Measurements from ENCODE around the gene SDK2. TPM values are rescaled to one million over a fixed set of nuclear protein-coding genes. Genes with fewer than 3 reads are reported as not detected.

Gene SDK2
- total RNA-seq, 4 donors from 2014 or later = 0.18 to 3.3 (median 1.2) TPM

- Histone ChIP-seq H3K4me3 (no peak overlapping the region), H3K27ac (no peak overlapping the region), H3K9me3 (no peaks in the 10 kb centered on the region), H3K27me3 (no peaks in the 10 kb centered on the region), H3K4me1 (no peaks in the 10 kb centered on the region), H3K36me3 (no peaks in the 10 kb centered on the region)
- no peak for DNase-seq
- TF ChIP-seq CTCF (IDR thresholded peaks at IDR 0.05) (no peak), POLR2A (IDR thresholded peaks at IDR 0.05) (no peak)
These were observed 32.2 kb downstream of the SDK2 start for GRCh38 chr17:73612031-73612472.

DNA sequence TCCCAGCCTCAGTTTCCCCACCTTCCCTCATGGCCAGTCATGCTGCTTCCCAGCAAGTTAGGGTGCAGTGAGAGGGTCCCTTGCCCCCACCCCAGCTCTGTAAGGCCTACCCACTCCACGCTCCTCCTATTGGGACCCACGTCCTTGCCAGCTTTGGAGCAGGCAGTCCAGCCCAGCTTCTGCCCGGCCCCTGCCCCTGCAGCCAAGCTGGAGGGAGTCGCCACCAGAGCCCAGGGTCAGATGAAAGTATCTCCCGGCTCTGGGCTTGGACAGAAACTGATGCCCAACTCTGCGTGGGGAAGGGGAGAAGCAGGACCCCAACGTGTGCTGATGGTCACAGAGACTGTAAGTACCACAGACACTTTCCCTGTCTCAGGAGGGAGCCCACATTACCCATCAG, 32.6 kb downstream of the SDK2 start:
- no peaks in the 10 kb centered on the region for H3K36me3 ChIP-seq
- no peak overlapping the region for H3K4me3 ChIP-seq
- H3K27ac ChIP-seq = no peak overlapping the region
- DNase-seq = no peak
- H3K9me3 ChIP-seq = no peaks in the 10 kb centered on the region
- H3K27me3 ChIP-seq = no peaks in the 10 kb centered on the region
- TF ChIP-seq CTCF (IDR thresholded peaks at IDR 0.05) (no peak), POLR2A (IDR thresholded peaks at IDR 0.05) (no peak)
- no peaks in the 10 kb centered on the region for H3K4me1 ChIP-seq

DNA sequence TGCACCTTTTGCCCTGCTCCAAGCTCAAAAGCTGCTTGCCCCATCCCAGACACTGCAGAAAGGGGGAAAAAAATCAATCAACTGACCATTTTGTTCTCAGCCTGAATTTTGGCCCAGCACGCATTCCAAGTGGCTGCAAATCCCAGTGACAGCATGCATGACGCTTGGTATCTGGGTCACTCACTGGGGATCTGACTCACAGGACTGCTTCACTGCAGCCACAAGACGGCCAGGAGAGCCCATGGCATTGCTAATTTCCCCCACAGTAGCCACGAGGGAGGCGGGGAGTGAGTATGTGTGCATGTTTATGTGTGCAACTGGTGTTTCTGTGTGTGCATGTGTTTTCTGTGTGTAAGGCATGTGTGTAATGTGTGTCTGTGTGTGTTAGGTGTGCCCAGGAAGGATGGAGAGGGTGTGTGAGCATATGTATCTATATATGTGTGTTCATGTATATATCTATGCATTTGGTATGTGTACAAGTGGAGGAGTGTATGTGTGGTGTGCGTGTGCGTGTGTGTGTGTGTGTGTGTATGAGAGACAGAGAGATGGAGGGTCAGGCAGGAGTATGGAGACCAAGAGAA, 33.8 kb downstream of the SDK2 start:
- TF ChIP-seq CTCF (IDR thresholded peaks at IDR 0.05) = no peak
- TF ChIP-seq POLR2A (IDR thresholded peaks at IDR 0.05) = no peak
- Histone ChIP-seq H3K4me3 (no peak overlapping the region), H3K27ac (no peak overlapping the region), H3K27me3 (no peaks in the 10 kb centered on the region), H3K4me1 (no peaks in the 10 kb centered on the region), H3K9me3 (no peaks in the 10 kb centered on the region), H3K36me3 (no peaks in the 10 kb centered on the region)
- DNase-seq = no peak

- H3K36me3 ChIP-seq = no peaks in the 10 kb centered on the region
- no peaks in the 10 kb centered on the region for H3K9me3 ChIP-seq
These were observed 34.5 kb downstream of the SDK2 start for GRCh38 chr17:73609758-73610157.

DNA sequence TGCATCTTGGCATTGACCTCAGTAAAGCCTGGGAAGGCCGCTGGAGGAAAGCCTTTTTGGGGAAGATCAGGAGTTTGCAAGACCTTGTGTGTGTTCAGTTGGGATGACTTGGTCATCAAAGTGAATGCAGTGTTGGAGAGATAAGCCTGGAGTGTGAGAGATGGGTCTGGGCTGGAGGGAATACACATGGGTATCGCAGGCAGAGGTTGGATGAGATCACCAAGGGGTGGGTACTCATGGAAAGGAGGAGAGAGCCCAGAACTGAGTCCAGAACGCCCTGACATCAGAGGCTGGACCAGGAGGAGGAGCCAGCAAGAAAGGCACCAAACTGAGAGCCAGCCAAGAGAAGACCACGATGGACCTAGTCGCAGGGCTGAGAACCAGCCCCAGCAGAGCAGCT, 35.2 kb downstream of the SDK2 start:
- no peaks in the 10 kb centered on the region for H3K4me1 ChIP-seq
- H3K4me3 ChIP-seq = no peak overlapping the region
- no peaks in the 10 kb centered on the region for H3K9me3 ChIP-seq
- DNase-seq = no peak
- H3K27me3 ChIP-seq = no peaks in the 10 kb centered on the region
- H3K27ac ChIP-seq = no peak overlapping the region
- TF ChIP-seq CTCF (IDR thresholded peaks at IDR 0.05) = no peak
- H3K36me3 ChIP-seq = no peaks in the 10 kb centered on the region

More at GRCh38 chr17:73609758-73610157, 34.5 kb downstream of the SDK2 start:
- Histone ChIP-seq H3K4me3 (no peak overlapping the region), H3K4me1 (no peaks in the 10 kb centered on the region), H3K27ac (no peak overlapping the region), H3K27me3 (no peaks in the 10 kb centered on the region)
- no peak for DNase-seq
- TF ChIP-seq CTCF (IDR thresholded peaks at IDR 0.05) (no peak), POLR2A (IDR thresholded peaks at IDR 0.05) (no peak)

DNA sequence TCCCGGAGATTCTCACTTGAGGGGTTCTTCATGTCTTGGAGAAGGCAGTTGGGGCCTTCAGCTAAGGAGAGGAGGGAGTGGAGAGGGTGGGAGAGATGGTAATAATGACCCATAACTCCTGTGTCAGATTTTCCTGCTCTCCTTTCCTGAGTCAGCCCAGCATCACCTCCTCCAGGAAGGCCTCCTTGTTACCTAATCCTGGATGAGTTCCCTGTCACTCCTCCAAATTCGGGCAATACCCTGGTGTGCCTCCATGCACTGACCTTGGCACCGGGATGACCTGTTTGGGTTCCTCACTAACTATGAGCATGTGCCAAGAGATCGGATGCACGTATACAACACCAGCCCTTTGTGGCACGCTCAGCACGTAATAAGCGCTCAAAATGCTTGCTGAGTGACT, 38.8 kb downstream of the SDK2 start:
- Histone ChIP-seq H3K4me3 (no peak overlapping the region), H3K27me3 (no peaks in the 10 kb centered on the region), H3K9me3 (no peaks in the 10 kb centered on the region), H3K36me3 (no peaks in the 10 kb centered on the region), H3K4me1 (no peaks in the 10 kb centered on the region), H3K27ac (no peak overlapping the region)
- no peak for DNase-seq
- TF ChIP-seq POLR2A (IDR thresholded peaks at IDR 0.05) (no peak), CTCF (IDR thresholded peaks at IDR 0.05) (no peak)

All from Peyer's patch (tissue), 4 donors.